Left lung (tissue), 10 donors: ENCODE measurements around the gene CDH1. TPM values are rescaled to one million over a fixed set of nuclear protein-coding genes. Genes with fewer than 3 reads are reported as not detected.

ENCODE experiments used
- ATAC-seq: fragments of 200-7000 bp; cut with Tn5 transposase; one replicate; pipeline ENCODE4 v1.9.1; 2020; ENCODE audit warnings: moderate library complexity
- DNase-seq, 4 donors: peaks; one replicate each; pipeline ENCODE4 v3.0.0-alpha.2; 2013 to 2020
- H3K27ac ChIP-seq, 2 donors: fragments of 200-600 bp; sonication (generic) in 1 of 2; one replicate each; pipeline versions ENCODE4 v1.5.0 to v1.8.0; 2020 to 2021
- H3K27me3 ChIP-seq, 2 donors: fragments of 200-600 bp; sonication (generic) in 1 of 2; one replicate each; pipeline versions ENCODE4 v1.5.0 to v1.8.0; 2020 to 2021
- H3K36me3 ChIP-seq, 2 donors: fragments of 200-600 bp; sonication (generic) in 1 of 2; one replicate each; pipeline versions ENCODE4 v1.5.0 to v1.8.0; 2020 to 2021
- H3K4me1 ChIP-seq, 2 donors: fragments of 200-600 bp; one replicate each; pipeline ENCODE4 v1.8.0; 2021
- H3K4me3 ChIP-seq, 2 donors: fragments of 200-600 bp; sonication (generic) in 1 of 2; one replicate each; pipeline versions ENCODE4 v1.5.0 to v1.8.0; 2020 to 2021; ENCODE audit warnings: mild to moderate bottlenecking in 1 of 2
- H3K9me3 ChIP-seq, 2 donors: fragments of 200-600 bp; sonication (generic) in 1 of 2; one replicate each; pipeline versions ENCODE4 v1.5.0 to v1.8.0; 2020 to 2021
- intact Hi-C, 2 donors: fragments of 100-400 bp; cut with DNase I; formaldehyde crosslinking; loops; one replicate each; pipeline versions ENCODE4 v1.11.2 to v1.14.2; 2022
- polyA plus RNA-seq, 6 donors: library from polyadenylated mRNA; unstranded; fragments of 120-200 nt; gene quantifications; one replicate each; pipeline ENCODE4 v1.2.1, GENCODE V29; 2013; ENCODE audit not compliant: insufficient read length in 6 of 6
- total RNA-seq, 2 donors: library from RNA; stranded (reverse); fragmentation: NEBNext Ultra II Directional; extraction: Animal tissue kit (Norgen Biotek cat#: 25700); gene quantifications; one replicate each; pipeline ENCODE4 v1.2.1, GENCODE V29; 2021
- TF ChIP-seq, protein P1 (sequence below), 2 donors: fragments of 200-600 bp; sonication (generic) in 1 of 2; IDR thresholded peaks; one replicate each; pipeline versions ENCODE4 v1.5.0 to v1.8.0; 2021; ENCODE audit warnings: antibody characterized with exemption in 2 of 2
- donor health status: DM: no; HTN: yes; CAD: no.
- donor health status: DM: no; HTN: no; CAD: no.

The CDH1 gene
- total and polyA plus RNA-seq, 8 donors = 123 to 292 (median 164) TPM

DNA sequence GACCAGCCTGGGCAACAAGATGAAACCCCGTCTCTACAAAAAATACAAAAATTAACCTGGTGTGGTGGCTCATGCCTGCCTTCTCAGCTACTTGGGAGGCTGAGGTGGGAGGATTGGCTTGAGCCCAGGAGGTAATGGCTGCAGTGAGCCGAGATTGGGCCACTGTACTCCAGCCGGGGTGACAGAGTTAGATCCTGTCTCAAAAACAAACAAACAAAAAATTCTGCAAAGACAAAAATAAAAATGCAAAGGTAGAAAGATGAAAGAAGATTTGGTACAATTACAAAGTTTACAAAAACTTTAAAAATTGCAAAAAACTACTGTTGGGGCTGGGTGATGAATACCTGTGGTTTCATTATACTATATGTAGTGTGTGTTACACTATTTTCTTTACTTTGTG lies 5.5 kb upstream of the CDH1 start:
- H3K4me3 ChIP-seq = no peak overlapping the region
- no peak overlapping the region for H3K27ac ChIP-seq
- DNase-seq (no peak), ATAC-seq (no peak)
- H3K36me3 ChIP-seq = no peaks in the 10 kb centered on the region
- intact Hi-C loops = no loop called here
- TF ChIP-seq, protein P1, sequence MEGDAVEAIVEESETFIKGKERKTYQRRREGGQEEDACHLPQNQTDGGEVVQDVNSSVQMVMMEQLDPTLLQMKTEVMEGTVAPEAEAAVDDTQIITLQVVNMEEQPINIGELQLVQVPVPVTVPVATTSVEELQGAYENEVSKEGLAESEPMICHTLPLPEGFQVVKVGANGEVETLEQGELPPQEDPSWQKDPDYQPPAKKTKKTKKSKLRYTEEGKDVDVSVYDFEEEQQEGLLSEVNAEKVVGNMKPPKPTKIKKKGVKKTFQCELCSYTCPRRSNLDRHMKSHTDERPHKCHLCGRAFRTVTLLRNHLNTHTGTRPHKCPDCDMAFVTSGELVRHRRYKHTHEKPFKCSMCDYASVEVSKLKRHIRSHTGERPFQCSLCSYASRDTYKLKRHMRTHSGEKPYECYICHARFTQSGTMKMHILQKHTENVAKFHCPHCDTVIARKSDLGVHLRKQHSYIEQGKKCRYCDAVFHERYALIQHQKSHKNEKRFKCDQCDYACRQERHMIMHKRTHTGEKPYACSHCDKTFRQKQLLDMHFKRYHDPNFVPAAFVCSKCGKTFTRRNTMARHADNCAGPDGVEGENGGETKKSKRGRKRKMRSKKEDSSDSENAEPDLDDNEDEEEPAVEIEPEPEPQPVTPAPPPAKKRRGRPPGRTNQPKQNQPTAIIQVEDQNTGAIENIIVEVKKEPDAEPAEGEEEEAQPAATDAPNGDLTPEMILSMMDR (IDR thresholded peaks at IDR 0.05) = no peak
- peaks cover 6 to 42% of the 10 kb centered on the region in 2 donors for H3K27me3 ChIP-seq
- H3K9me3 ChIP-seq = no peaks in the 10 kb centered on the region
- H3K4me1 ChIP-seq = peaks cover 0 to under 1% of the 10 kb centered on the region in 2 donors

DNA sequence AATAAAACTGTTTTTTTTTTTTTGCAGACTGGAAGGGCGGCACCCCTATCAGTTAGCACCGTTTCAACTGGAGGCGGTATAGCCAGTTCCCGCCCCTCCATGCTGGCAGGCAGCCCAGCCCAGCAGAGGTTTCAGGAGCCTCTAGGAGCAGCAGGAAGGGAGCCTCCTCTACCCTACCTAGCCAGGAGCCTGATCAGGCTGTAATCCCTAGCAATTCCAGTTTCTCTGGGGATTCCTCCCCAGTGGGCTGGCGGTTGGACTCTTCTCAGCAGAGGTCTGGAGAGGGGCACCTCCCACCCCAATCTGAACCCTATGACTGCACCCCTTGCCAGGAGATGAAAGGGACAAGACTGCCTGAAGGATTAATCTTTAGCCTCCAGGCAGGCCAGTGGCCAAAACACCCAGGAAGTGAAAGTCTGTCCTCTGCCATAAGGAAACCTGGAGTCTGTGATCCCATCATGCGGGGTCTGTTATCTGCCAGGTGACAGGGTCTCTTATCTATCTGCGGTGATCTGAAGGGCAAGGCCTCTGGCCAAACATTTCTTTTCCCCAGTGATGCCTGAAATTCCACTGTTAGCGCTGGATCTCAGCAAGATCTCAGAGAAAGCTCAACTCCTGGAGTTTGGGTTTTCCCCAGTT lies 4.9 kb upstream of the CDH1 start:
- intact Hi-C loops = no loop called here
- H3K27me3 ChIP-seq = peaks cover 11 to 47% of the 10 kb centered on the region in 2 donors
- peak; percentile 94 for ATAC-seq
- no peaks in the 10 kb centered on the region for H3K36me3 ChIP-seq
- DNase-seq = peak in 3 of 4 donors; percentile 77 to 88 (median 78)
- H3K9me3 ChIP-seq = no peaks in the 10 kb centered on the region
- peaks cover 0 to 6% of the 10 kb centered on the region in 2 donors for H3K4me1 ChIP-seq
- TF ChIP-seq, protein P1 (IDR thresholded peaks at IDR 0.05) = no peak
- H3K4me3 ChIP-seq = no peak overlapping the region
- H3K27ac ChIP-seq = no peak overlapping the region

DNA sequence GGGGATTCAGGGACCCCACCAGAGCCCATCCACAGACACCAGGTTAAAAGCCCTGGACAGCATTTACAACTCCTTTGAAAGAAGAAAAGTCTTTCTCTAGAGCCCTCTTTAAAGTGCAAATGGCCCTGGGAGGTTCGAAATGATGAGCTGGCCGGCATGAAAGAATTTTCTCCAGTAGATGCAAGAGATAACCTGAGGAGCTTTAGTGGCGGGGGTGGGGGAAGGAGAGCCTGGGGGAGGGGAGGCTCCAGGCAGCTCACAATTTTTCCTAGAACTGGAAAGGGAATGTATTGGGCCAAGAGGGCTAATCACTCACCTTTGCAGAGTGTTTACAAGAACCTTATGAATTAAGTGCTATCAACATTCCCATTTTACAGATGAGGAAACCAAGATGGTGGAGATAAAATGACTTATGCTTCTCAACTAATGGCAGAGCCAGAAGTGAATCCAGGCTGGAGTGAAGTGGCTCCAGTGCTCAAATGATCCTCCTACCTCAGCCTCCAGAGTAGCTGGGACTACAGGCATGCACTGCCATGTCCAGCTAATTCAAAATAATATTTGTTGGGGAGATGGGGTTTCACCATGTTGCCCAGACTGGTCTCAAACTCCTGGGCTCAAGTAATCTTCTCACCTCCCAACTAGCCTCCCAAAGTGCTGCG lies 4.2 kb upstream of the CDH1 start:
- Histone ChIP-seq H3K9me3 (no peaks in the 10 kb centered on the region), H3K4me3 (no peak overlapping the region), H3K4me1 (peaks cover 3 to 12% of the 10 kb centered on the region in 2 donors), H3K36me3 (no peaks in the 10 kb centered on the region), H3K27me3 (peaks cover 18 to 54% of the 10 kb centered on the region in 2 donors), H3K27ac (no peak overlapping the region)
- TF ChIP-seq, protein P1 (IDR thresholded peaks at IDR 0.05) = no peak
- no peak for DNase-seq
- ATAC-seq = no peak
- intact Hi-C loops = no loop called here

DNA sequence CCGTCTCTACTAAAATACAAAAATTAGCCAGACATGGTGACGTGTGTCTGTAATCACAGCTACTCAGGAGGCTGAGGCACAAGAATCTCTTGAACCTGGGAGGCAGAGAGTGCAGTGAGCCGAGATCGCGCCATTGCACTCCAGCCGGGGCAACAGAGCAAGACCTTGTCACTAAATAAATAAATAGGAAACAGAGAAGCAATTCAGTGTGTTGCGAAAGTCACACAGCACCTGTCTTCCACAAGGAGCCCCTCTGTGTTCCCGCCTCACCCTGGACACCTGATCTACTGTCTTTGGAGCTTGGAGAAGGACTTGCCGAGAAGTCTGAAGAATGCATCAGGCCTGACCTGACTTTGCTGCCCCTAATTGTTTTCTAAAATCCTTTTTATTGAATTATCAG lies 3.5 kb upstream of the CDH1 start:
- TF ChIP-seq, protein P1 (IDR thresholded peaks at IDR 0.05) = no peak

DNA sequence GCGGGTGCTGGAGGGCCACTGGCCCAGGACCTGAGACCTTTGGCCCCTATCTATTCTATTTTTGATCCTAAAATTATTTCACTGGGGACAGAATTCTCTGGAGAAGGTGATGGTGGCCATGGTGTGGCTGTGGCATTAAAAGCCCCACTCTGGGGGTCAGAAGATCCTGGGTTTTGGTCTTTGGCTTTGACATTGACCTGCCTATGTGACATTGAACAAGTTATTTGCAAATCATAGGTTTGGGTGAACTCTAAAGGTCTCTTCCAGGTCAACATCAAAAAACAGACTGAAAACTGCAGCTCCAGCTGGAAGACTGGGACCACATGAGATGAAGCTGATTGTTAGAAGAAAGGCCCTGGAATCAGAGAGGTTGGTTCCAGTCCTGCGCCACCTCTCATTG lies 2.3 kb upstream of the CDH1 start:
- Histone ChIP-seq H3K36me3 (no peaks in the 10 kb centered on the region), H3K4me3 (no peak overlapping the region), H3K9me3 (no peaks in the 10 kb centered on the region), H3K27ac (no peak overlapping the region), H3K4me1 (peaks cover 3 to 12% of the 10 kb centered on the region in 2 donors), H3K27me3 (peaks cover 26 to 67% of the 10 kb centered on the region in 2 donors)
- TF ChIP-seq, protein P1 (IDR thresholded peaks at IDR 0.05) = no peak
- intact Hi-C loops = no loop called here
- DNase-seq = no peak
- ATAC-seq = no peak

More for the DNA sequence above, 3.5 kb upstream of the CDH1 start:
- no peaks in the 10 kb centered on the region for H3K9me3 ChIP-seq
- DNase-seq (no peak), ATAC-seq (no peak)
- no peaks in the 10 kb centered on the region for H3K36me3 ChIP-seq
- no peak overlapping the region for H3K27ac ChIP-seq
- peaks cover 25 to 61% of the 10 kb centered on the region in 2 donors for H3K27me3 ChIP-seq
- intact Hi-C loops = no loop called here
- no peak overlapping the region for H3K4me3 ChIP-seq
- H3K4me1 ChIP-seq = peaks cover 3 to 12% of the 10 kb centered on the region in 2 donors
